H9 (cell line): Measurements from ENCODE around the gene KIF14. TPM values are rescaled to one million over a fixed set of nuclear protein-coding genes. Genes with fewer than 3 reads are reported as not detected.

ENCODE experiments used
- DNase-seq: peaks from one replicate; pipeline ENCODE4 v3.0.0-alpha.2; 2017
- H2AFZ ChIP-seq: one replicate; pipeline ENCODE4 v1.6.1; 2013; ENCODE audit warnings: mild to moderate bottlenecking, low read length, control low read depth, moderate library complexity
- H2AK5ac ChIP-seq: 2 replicates; pipeline ENCODE4 v1.6.1; 2013; ENCODE audit warnings: low read length, control low read depth, mixed read lengths; ENCODE audit not compliant: insufficient read length
- H2BK120ac ChIP-seq: one replicate; pipeline ENCODE4 v1.6.1; 2013; ENCODE audit warnings: low read depth, mild to moderate bottlenecking, low read length, control low read depth, inconsistent platforms; ENCODE audit not compliant: poor library complexity, severe bottlenecking
- H2BK12ac ChIP-seq: 2 replicates; pipeline ENCODE4 v1.6.1; 2013; ENCODE audit warnings: low read length, control low read depth, mixed read lengths, low read depth; ENCODE audit not compliant: insufficient read length
- H2BK15ac ChIP-seq: 2 replicates; pipeline ENCODE4 v1.6.1; 2013; ENCODE audit warnings: low read depth, low read length, control low read depth
- H2BK20ac ChIP-seq: one replicate; pipeline ENCODE4 v1.6.1; 2013; ENCODE audit warnings: low read depth, mild to moderate bottlenecking, low read length, control low read depth, inconsistent platforms; ENCODE audit not compliant: poor library complexity, severe bottlenecking
- H2BK5ac ChIP-seq: 2 replicates; pipeline ENCODE4 v1.6.1; 2013; ENCODE audit warnings: low read length, control low read depth, mixed read lengths; ENCODE audit not compliant: insufficient read length
- H3K14ac ChIP-seq: 2 replicates; pipeline ENCODE4 v1.6.1; 2013; ENCODE audit warnings: low read length, control low read depth; ENCODE audit not compliant: insufficient read depth
- H3K18ac ChIP-seq: 2 replicates; pipeline ENCODE4 v1.6.1; 2013; ENCODE audit warnings: low read depth, mild to moderate bottlenecking, mixed read lengths, low read length, control low read depth; ENCODE audit not compliant: insufficient read length
- H3K23ac ChIP-seq: 2 replicates; pipeline ENCODE4 v1.6.1; 2013; ENCODE audit warnings: low read length, control low read depth, mixed read lengths, low read depth; ENCODE audit not compliant: insufficient read length
- H3K23me2 ChIP-seq: 2 replicates; pipeline ENCODE4 v1.6.1; 2013; ENCODE audit warnings: low read depth, mild to moderate bottlenecking, mixed read lengths, low read length, control low read depth; ENCODE audit not compliant: insufficient read length, poor library complexity, severe bottlenecking
- H3K27ac ChIP-seq: 2 replicates; pipeline ENCODE4 v1.5.1; 2013; ENCODE audit warnings: low read length, control low read depth, mixed read lengths, low read depth; ENCODE audit not compliant: insufficient read length
- H3K27me3 ChIP-seq: 2 replicates; pipeline ENCODE4 v1.6.1; 2013; ENCODE audit warnings: low read length, control low read depth, inconsistent platforms; ENCODE audit not compliant: insufficient read depth
- H3K4ac ChIP-seq: 2 replicates; pipeline ENCODE4 v1.6.1; 2013; ENCODE audit warnings: low read depth, mild to moderate bottlenecking, control low read depth, inconsistent platforms, low read length, moderate library complexity
- H3K4me1 ChIP-seq: 2 replicates; pipeline ENCODE4 v1.6.1; 2013; ENCODE audit warnings: low read length, control low read depth, inconsistent platforms; ENCODE audit not compliant: insufficient read depth
- H3K4me2 ChIP-seq: 2 replicates; pipeline ENCODE4 v1.6.1; 2013; ENCODE audit warnings: low read length, control low read depth, mixed read lengths; ENCODE audit not compliant: insufficient read length, insufficient read depth
- H3K56ac ChIP-seq: 2 replicates; pipeline ENCODE4 v1.6.1; 2013; ENCODE audit warnings: low read depth, mild to moderate bottlenecking, mixed read lengths, low read length, control low read depth; ENCODE audit not compliant: insufficient read length
- H3K79me1 ChIP-seq: 2 replicates; pipeline ENCODE4 v1.6.1; 2013; ENCODE audit warnings: low read depth, mild to moderate bottlenecking, moderate library complexity, low read length, control low read depth, inconsistent platforms; ENCODE audit not compliant: insufficient read depth, poor library complexity, severe bottlenecking
- H3K79me2 ChIP-seq: 2 replicates; pipeline ENCODE4 v1.6.1; 2013; ENCODE audit warnings: low read length, control low read depth, inconsistent platforms; ENCODE audit not compliant: insufficient read depth
- H3K9ac ChIP-seq: 2 replicates; pipeline ENCODE4 v1.6.1; 2013; ENCODE audit warnings: low read length, control low read depth, mixed read lengths; ENCODE audit not compliant: insufficient read length; ENCODE audit errors: extremely low read depth
- H3K9me3 ChIP-seq: one replicate; pipeline ENCODE4 v1.6.1; 2013; ENCODE audit warnings: low read depth, low read length, inconsistent platforms; ENCODE audit not compliant: control insufficient read depth
- H3T11ph ChIP-seq: one replicate; pipeline ENCODE4 v1.6.1; 2013; ENCODE audit warnings: mild to moderate bottlenecking, low read length, control low read depth, inconsistent platforms
- H4K20me1 ChIP-seq: one replicate; pipeline ENCODE4 v1.6.1; 2013; ENCODE audit not compliant: control insufficient read depth, insufficient read length, insufficient read depth
- H4K5ac ChIP-seq: 2 replicates; pipeline ENCODE4 v1.6.1; 2013; ENCODE audit warnings: low read depth, mild to moderate bottlenecking, mixed read lengths, low read length, control low read depth; ENCODE audit not compliant: insufficient read length
- H4K8ac ChIP-seq: replicated peaks from 2 replicates; pipeline ENCODE4 v1.6.1; 2013; ENCODE audit warnings: low read length, control low read depth, mixed read lengths, low read depth; ENCODE audit not compliant: insufficient read length
- H4K91ac ChIP-seq: 2 replicates; pipeline ENCODE4 v1.6.1; 2013; ENCODE audit warnings: low read depth, mild to moderate bottlenecking, moderate library complexity, mixed read lengths, low read length, control low read depth; ENCODE audit not compliant: insufficient read length
- H3K27ac Mint-ChIP-seq, 3 experiments: 2 replicates in 2 of 3; 3 replicates in 1 of 3; pipeline ENCODE4 v1.8.0; 2020 to 2021; ENCODE audit warnings: mixed read lengths in 3 of 3, mild to moderate bottlenecking in 1 of 3, moderate library complexity in 1 of 3
- H3K27me3 Mint-ChIP-seq: 2 replicates; pipeline ENCODE4 v1.8.0; 2021; ENCODE audit warnings: low read depth, mild to moderate bottlenecking, moderate library complexity, mixed read lengths
- H3K36me3 Mint-ChIP-seq, 3 experiments: 2 replicates in 2 of 3; 3 replicates in 1 of 3; pipeline ENCODE4 v1.8.0; 2020 to 2021; ENCODE audit warnings: low read depth in 3 of 3, mixed read lengths in 3 of 3; ENCODE audit not compliant: insufficient read depth in 1 of 3
- H3K4me1 Mint-ChIP-seq, 2 experiments: 2 replicates each; pipeline ENCODE4 v1.8.0; 2020; ENCODE audit warnings: mixed read lengths in 2 of 2
- H3K4me3 Mint-ChIP-seq, 2 experiments: 2 replicates in 1 of 2; 3 replicates in 1 of 2; pipeline ENCODE4 v1.8.0; 2020 to 2021; ENCODE audit warnings: mild to moderate bottlenecking in 2 of 2, mixed read lengths in 2 of 2, moderate library complexity in 1 of 2
- H3K9me3 Mint-ChIP-seq, 2 experiments: 2 replicates in 1 of 2; 3 replicates in 1 of 2; pipeline ENCODE4 v1.8.0; 2020; ENCODE audit warnings: mild to moderate bottlenecking in 2 of 2, mixed read lengths in 2 of 2, moderate library complexity in 1 of 2
- WGBS: extraction: QIAGEN DNeasy Blood & Tissue Kit; methylation state at CpG from one replicate; pipeline ENCODE4 v1.1.7; 2013; ENCODE audit warnings: missing lambda C conversion rate, low lambda C conversion rate, mixed read lengths; ENCODE audit not compliant: insufficient read length; ENCODE audit errors: extremely low coverage; 5-methylcytosine and 5-hydroxymethylcytosine counted together
- total RNA-seq: library from RNA; stranded (reverse); gene quantifications from 2 replicates; pipeline ENCODE4 v1.2.1, GENCODE V29; 2021
- TF ChIP-seq, protein P1 (sequence below): fragments of 200-600 bp; sonication (generic); conservative IDR thresholded peaks from 3 replicates; pipeline ENCODE4 v1.8.0; 2021; ENCODE audit warnings: antibody characterized with exemption, mild to moderate bottlenecking

The KIF14 gene
- total RNA-seq, 1 experiment from 2014 or later: 18.2 TPM

DNA sequence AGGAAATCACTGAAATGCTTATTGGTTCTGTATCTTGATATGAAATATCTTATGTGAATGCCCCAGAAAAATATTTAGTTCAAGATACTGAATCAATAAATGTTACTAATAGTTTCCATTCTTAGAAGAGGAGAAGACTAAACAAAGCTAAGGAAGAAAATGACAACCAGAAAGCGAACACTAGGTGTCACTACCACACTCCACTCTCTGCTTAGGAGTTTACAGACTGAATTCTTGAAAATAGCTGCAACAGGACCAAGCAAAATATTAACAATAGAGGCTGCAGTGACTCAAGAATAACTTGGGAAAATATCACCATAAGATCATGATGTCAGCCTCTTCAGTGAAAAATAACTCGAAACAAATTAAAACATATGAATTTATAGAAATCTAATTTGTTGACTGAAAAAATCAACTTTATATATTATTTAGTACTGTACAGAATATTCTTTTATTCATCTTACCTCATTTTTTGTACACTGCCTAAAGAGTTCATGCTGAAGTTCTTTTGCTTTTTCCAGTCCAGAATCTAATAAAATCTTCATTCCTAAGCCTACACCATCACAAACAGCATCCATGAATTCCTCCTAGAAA lies 61.6 kb downstream of the KIF14 start:
- H2AK5ac ChIP-seq: no peak overlapping the region
- TF ChIP-seq, protein P1, sequence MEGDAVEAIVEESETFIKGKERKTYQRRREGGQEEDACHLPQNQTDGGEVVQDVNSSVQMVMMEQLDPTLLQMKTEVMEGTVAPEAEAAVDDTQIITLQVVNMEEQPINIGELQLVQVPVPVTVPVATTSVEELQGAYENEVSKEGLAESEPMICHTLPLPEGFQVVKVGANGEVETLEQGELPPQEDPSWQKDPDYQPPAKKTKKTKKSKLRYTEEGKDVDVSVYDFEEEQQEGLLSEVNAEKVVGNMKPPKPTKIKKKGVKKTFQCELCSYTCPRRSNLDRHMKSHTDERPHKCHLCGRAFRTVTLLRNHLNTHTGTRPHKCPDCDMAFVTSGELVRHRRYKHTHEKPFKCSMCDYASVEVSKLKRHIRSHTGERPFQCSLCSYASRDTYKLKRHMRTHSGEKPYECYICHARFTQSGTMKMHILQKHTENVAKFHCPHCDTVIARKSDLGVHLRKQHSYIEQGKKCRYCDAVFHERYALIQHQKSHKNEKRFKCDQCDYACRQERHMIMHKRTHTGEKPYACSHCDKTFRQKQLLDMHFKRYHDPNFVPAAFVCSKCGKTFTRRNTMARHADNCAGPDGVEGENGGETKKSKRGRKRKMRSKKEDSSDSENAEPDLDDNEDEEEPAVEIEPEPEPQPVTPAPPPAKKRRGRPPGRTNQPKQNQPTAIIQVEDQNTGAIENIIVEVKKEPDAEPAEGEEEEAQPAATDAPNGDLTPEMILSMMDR: peak; percentile 77
- Mint-ChIP-seq H3K4me3 (no peak overlapping the region), H3K9me3 (no peaks in the 10 kb centered on the region), H3K36me3 (peaks cover 4 to 40% (median 14%) of the 10 kb centered on the region in 3 experiments; a peak in 6 of 7 replicates), H3K4me1 (peaks cover 15 to 17% of the 10 kb centered on the region in 2 experiments), H3K27me3 (no peaks in the 10 kb centered on the region), H3K27ac (no peak overlapping the region)
- H2BK12ac ChIP-seq: no peak overlapping the region
- H3K4ac ChIP-seq: no peak overlapping the region
- no peak overlapping the region for H3K23ac ChIP-seq
- no peak overlapping the region for H3K14ac ChIP-seq
- no peak overlapping the region for H3T11ph ChIP-seq
- no peak overlapping the region for H3K27ac ChIP-seq
- no peak overlapping the region for H3K56ac ChIP-seq
- H3K4me1 ChIP-seq: peaks cover 4% of the 10 kb centered on the region; the same call in 1 of the 2 replicates
- no peaks in the 10 kb centered on the region for H3K79me2 ChIP-seq
- no peak for DNase-seq
- H3K23me2 ChIP-seq: no peaks in the 10 kb centered on the region
- H4K20me1 ChIP-seq: no peaks in the 10 kb centered on the region
- H3K9ac ChIP-seq: no peak overlapping the region
- H4K91ac ChIP-seq: no peak overlapping the region
- H2AFZ ChIP-seq: no peak overlapping the region
- H2BK120ac ChIP-seq: no peak overlapping the region
- no peak overlapping the region for H4K5ac ChIP-seq
- H2BK20ac ChIP-seq: no peak overlapping the region
- H2BK5ac ChIP-seq: no peak overlapping the region
- H3K9me3 ChIP-seq: no peaks in the 10 kb centered on the region
- no peak overlapping the region for H4K8ac ChIP-seq
- H3K4me2 ChIP-seq: no peak overlapping the region
- H3K27me3 ChIP-seq: no peaks in the 10 kb centered on the region
- WGBS: no CpG with 5 or more reads among the region's 2 CpGs
- H3K79me1 ChIP-seq: no peaks in the 10 kb centered on the region
- H2BK15ac ChIP-seq: no peak overlapping the region
- no peak overlapping the region for H3K18ac ChIP-seq
